Activated CD8-positive, alpha-beta memory T cell treated with anti-CD3 and anti-CD28 coated beads, Interleukin-2, amount 50 U/mL, for 4 hours (primary cell): Measurements from ENCODE around the gene KCNT1.

Source experiments
- DNase-seq: peaks from one replicate; pipeline ENCODE4 v3.0.0-alpha.2; 2020

The KCNT1 gene

GRCh38 chr9:135825435-135826187 is 123.6 kb downstream of the KCNT1 start:
- DNase-seq = no peak

- DNase-seq = no peak
Observed at GRCh38 chr9:135826188-135826545, 124.2 kb downstream of the KCNT1 start.

DNA sequence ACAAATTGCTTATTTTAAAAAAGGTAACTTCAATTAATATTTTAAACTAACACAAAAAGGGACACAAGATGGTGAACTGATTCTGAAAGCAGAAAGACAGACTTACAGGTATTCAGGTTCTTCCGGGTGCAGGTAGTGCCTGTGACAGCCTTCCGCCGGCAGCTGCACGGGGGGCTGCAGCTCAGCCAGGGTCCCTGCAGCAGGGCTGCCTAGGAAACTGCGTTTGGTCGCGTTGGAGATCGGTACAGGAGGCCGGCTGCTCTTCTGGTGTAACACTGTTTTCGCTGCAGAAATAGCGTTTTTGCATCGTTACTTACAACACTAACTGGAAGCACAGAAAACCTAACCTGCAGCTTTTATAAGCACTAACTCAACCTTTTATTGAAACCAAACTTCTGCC is 125.3 kb downstream of the KCNT1 start:
- DNase-seq = no peak

DNA sequence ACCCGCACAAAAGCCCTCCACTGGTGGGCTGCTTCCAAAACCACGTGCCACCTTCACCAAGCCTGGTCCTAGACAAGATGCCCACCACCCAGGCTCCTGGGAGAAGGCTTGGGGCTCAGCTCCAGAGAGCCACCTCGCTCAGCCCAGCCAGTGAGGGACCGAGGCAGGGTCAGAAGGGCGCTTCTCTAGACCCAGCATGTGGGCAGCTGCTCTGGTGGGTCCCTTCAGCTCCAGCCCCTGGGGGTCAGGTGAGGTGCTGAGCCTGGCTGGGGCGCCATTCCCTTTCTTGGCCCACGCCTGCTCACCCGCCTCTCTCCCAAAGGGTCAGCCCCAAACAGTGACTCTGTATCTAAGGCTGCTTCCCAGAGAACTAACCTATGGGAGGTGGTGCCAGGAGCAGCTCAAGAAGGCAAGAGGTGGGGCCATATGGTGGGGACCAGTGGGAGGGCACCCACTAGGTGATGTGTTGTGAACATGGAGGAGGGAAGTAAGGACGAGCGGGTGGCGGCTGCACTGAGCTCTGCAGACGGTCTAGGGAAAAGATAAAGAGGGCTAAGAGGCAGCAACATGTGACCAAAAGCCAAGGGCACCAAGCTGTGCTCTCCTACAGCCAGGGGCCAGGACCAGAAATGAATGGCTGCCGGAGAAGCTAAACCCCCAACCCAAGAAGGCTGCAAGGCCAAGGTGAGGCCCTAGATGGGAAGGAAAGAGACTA is 126.0 kb downstream of the KCNT1 start:
- DNase-seq = no peak

DNA sequence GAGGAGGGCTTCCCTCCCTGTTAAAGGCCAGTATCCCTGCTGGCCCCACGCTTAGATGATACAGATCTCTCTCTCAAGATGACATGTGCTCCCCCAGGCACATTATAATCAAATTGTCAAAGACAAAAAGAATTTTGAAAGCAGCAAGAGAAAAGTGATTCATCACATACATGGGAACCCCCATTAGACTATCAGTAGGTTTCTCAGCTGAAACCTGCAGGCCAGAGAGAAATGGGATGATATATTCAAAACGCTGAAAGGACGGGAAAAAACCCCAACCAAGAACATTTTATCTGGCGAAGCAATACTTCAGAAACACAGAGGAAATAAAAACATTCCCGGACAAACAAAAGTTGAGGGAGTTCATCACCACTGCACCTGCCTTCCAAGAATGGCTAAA is 126.7 kb downstream of the KCNT1 start:
- DNase-seq = no peak

GRCh38 chr9:135830496-135830895 is 128.5 kb downstream of the KCNT1 start:
- DNase-seq = no peak

DNA sequence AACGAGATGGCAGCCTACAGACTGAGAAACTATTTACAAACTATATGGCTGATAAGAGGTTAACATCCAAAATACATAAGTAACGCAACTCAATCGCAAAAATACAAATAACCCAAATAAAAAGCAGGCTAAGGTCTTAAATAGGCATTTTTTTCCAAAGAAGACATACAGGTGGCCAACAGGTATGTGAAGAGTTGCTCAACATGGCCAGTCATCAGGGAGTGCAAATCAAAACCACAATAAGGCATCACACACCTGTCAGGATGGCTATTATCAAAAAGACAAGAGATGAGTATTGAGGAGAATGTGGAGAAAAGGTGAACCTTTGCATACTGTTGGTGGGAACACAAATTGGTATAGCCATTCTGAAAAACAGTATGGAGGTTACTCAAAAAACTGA is 131.9 kb downstream of the KCNT1 start:
- no peak for DNase-seq

- DNase-seq = no peak
Observed at GRCh38 chr9:135835131-135835530, 133.1 kb downstream of the KCNT1 start.

DNA sequence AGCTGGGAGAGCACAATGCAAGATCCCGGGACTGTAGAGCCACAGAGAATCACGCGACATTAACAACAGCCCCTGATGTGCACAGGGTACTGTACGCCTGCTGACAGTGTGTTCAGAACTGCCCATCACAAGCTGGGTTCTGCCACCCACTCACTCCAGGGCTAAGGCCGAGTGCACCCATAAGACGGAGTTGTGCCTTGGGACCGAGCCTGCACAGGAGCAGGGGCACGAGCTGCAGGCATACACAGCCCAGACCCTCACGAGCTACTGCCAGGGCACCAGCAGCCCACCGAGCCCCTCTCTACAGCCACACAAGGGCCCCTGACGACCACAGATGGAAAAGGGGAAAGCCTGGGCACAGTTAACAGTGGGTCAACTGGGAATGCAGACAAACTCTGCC is 137.5 kb downstream of the KCNT1 start:
- no peak for DNase-seq

- no peak for DNase-seq
Observed at GRCh38 chr9:135840107-135840506, 138.1 kb downstream of the KCNT1 start.

GRCh38 chr9:135840539-135840938 is 138.6 kb downstream of the KCNT1 start:
- DNase-seq = no peak
